ENCODE results near the gene WFDC1. TPM values are rescaled to one million over a fixed set of nuclear protein-coding genes. Genes with fewer than 3 reads are reported as not detected.
"Not testable (repeated sequence)": the region's sequence is repeated elsewhere in the genome, so short reads cannot be mapped to it uniquely, and the experiment has no call there.

Gene WFDC1
- total RNA-seq, 1 experiment from 2014 or later: not detected

GRCh38 chr16:84340325-84341040 lies 45.8 kb downstream of the WFDC1 start:
- no TSS peak for BruUV-seq (replicated peaks)
- no peak overlapping the region for H3K27ac ChIP-seq (ENCODE audit: low read length)
- H3K9me3 ChIP-seq (ENCODE audit: control insufficient read depth, insufficient read depth, low read depth, low read length): no peaks in the 10 kb centered on the region
- ChIA-PET CTCF (no interaction called here), POLR2A (no interaction called here)
- TF ChIP-seq REST (IDR thresholded peaks at IDR 0.05; ENCODE audit: insufficient read depth in 1 of 2, low read depth in 2 of 2, low read length in 1 of 2) (no peak), POLR2AphosphoS5 (IDR thresholded peaks at IDR 0.05; ENCODE audit: low read depth, low read length) (no peak), SIN3A (IDR thresholded peaks at IDR 0.05; ENCODE audit: borderline replicate concordance, insufficient read depth, low read depth, low read length) (no peak), TCF7L2 (IDR thresholded peaks at IDR 0.05; ENCODE audit: low read depth, low read length) (no peak)
- TF ChIP-seq, protein P1, sequence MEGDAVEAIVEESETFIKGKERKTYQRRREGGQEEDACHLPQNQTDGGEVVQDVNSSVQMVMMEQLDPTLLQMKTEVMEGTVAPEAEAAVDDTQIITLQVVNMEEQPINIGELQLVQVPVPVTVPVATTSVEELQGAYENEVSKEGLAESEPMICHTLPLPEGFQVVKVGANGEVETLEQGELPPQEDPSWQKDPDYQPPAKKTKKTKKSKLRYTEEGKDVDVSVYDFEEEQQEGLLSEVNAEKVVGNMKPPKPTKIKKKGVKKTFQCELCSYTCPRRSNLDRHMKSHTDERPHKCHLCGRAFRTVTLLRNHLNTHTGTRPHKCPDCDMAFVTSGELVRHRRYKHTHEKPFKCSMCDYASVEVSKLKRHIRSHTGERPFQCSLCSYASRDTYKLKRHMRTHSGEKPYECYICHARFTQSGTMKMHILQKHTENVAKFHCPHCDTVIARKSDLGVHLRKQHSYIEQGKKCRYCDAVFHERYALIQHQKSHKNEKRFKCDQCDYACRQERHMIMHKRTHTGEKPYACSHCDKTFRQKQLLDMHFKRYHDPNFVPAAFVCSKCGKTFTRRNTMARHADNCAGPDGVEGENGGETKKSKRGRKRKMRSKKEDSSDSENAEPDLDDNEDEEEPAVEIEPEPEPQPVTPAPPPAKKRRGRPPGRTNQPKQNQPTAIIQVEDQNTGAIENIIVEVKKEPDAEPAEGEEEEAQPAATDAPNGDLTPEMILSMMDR (IDR thresholded peaks at IDR 0.05): no peak
- H3K4me1 ChIP-seq (ENCODE audit: control insufficient read depth, insufficient read depth, low read length): no peaks in the 10 kb centered on the region
- in situ Hi-C loops (cut with HindIII; ENCODE audit: low pct_unique_long_range_greater_than_20kb, low sequenced_read_pairs) (no loop called here), intact Hi-C loops (cut with micrococcal nuclease; ENCODE audit: unreplicated experiment) (no loop called here)
- no peak for ATAC-seq
- H3K4me3 ChIP-seq (ENCODE audit: low read depth in 2 of 2, low read length in 2 of 2): no peak overlapping the region
- H3K36me3 ChIP-seq (ENCODE audit: control insufficient read depth, insufficient read depth, low read length): no peaks in the 10 kb centered on the region
- H3K27me3 ChIP-seq (ENCODE audit: control insufficient read depth, insufficient read depth, low read length): no peaks in the 10 kb centered on the region
- no peak for DNase-seq (ENCODE audit: low read depth, low spot score)

DNA sequence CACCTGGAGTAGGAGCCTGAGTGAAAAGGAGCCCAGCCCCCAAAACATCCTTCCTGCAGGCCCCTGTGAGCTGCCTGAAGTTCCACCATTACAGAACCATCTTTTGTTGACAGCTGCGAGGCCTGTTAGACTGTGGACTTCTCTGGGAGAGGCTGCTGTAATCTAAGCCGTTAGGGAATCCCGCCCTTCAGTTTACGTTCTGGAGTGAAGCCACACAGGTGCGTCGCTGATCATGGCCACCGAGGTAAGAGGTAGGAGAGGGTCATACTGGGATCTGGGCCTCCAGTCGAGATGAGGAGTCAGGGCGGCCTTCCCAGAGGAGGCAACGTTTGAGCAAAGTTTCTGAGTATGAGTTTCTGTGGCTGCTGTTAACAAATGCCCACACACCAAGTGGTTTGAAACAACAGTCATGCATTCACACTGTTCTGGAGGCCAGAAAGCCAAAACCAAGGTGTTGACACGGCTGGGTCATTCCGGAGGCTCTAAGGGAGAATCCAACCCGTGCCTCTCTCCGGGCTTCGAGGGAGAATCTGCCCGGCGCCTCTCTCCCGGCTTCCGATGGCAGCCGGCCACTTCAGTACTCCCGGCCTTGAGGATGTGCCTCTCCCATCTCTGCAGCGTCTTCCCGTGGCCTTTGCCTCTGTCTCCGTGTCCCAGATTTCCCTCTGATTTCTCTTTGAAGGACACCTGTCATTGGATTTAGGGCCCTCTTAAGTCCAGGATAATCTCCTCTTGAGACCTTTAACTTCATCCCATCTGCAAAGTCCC lies 47.0 kb downstream of the WFDC1 start:
- Histone ChIP-seq H3K36me3 (ENCODE audit: control insufficient read depth, insufficient read depth, low read length) (no peaks in the 10 kb centered on the region), H3K4me3 (ENCODE audit: low read depth in 2 of 2, low read length in 2 of 2) (no peak overlapping the region), H3K9me3 (ENCODE audit: control insufficient read depth, insufficient read depth, low read depth, low read length) (no peaks in the 10 kb centered on the region), H3K4me1 (ENCODE audit: control insufficient read depth, insufficient read depth, low read length) (no peaks in the 10 kb centered on the region), H3K27me3 (ENCODE audit: control insufficient read depth, insufficient read depth, low read length) (no peaks in the 10 kb centered on the region), H3K27ac (ENCODE audit: low read length) (no peak overlapping the region)
- DNase-seq (ENCODE audit: low read depth, low spot score) (no peak), ATAC-seq (no peak)
- TF ChIP-seq POLR2AphosphoS5 (IDR thresholded peaks at IDR 0.05; ENCODE audit: low read depth, low read length) (no peak), TCF7L2 (IDR thresholded peaks at IDR 0.05; ENCODE audit: low read depth, low read length) (no peak), REST (IDR thresholded peaks at IDR 0.05; ENCODE audit: insufficient read depth in 1 of 2, low read depth in 2 of 2, low read length in 1 of 2) (no peak), SIN3A (IDR thresholded peaks at IDR 0.05; ENCODE audit: borderline replicate concordance, insufficient read depth, low read depth, low read length) (no peak)
- TF ChIP-seq, protein P1 (IDR thresholded peaks at IDR 0.05): no peak
- in situ Hi-C loops (cut with HindIII; ENCODE audit: low pct_unique_long_range_greater_than_20kb, low sequenced_read_pairs): no loop called here
- ChIA-PET CTCF (no interaction called here), POLR2A (no interaction called here)
- intact Hi-C loops (cut with micrococcal nuclease; ENCODE audit: unreplicated experiment): no loop called here
- BruUV-seq (replicated peaks): no TSS peak

GRCh38 chr16:84343800-84344199 lies 49.1 kb downstream of the WFDC1 start:
- intact Hi-C loops (cut with micrococcal nuclease; ENCODE audit: unreplicated experiment); H3K36me3 ChIP-seq (ENCODE audit: control insufficient read depth, insufficient read depth, low read length); POLR2A ChIA-PET; ATAC-seq; H3K27ac ChIP-seq (ENCODE audit: low read length); CTCF ChIA-PET; in situ Hi-C loops (cut with HindIII; ENCODE audit: low pct_unique_long_range_greater_than_20kb, low sequenced_read_pairs); BruUV-seq (replicated peaks); H3K27me3 ChIP-seq (ENCODE audit: control insufficient read depth, insufficient read depth, low read length); DNase-seq (ENCODE audit: low read depth, low spot score); H3K4me3 ChIP-seq (ENCODE audit: low read depth in 2 of 2, low read length in 2 of 2); H3K9me3 ChIP-seq (ENCODE audit: control insufficient read depth, insufficient read depth, low read depth, low read length); H3K4me1 ChIP-seq (ENCODE audit: control insufficient read depth, insufficient read depth, low read length): not testable (repeated sequence)

Data from Panc1 (cell line).